Measurements from ENCODE around the gene MUL1. TPM values are rescaled to one million over a fixed set of nuclear protein-coding genes. Genes with fewer than 3 reads are reported as not detected.

The MUL1 gene
- total and polyA plus RNA-seq, 8 donors: 3.7 to 53.1 (median 12.9) TPM

- H3K27ac ChIP-seq: no peak overlapping the region
- WGBS, 5 donors: 60 to 70% (median 65%) methylated on average over 9 of the region's 9 CpGs
- TF ChIP-seq POLR2AphosphoS5 (IDR thresholded peaks at IDR 0.05) (no peak), EP300 (IDR thresholded peaks at IDR 0.05) (no peak), CTCF (IDR thresholded peaks at IDR 0.05) (no peak)
- no peaks in the 10 kb centered on the region for H3K36me3 ChIP-seq
- no peak for DNase-seq
- H3K9me3 ChIP-seq: no peaks in the 10 kb centered on the region
- H3K27me3 ChIP-seq: peaks cover 0 to 41% (median 0%) of the 10 kb centered on the region in 3 donors
- H3K4me1 ChIP-seq: no peaks in the 10 kb centered on the region
- H3K4me3 ChIP-seq: no peak overlapping the region
- intact Hi-C loops (cut with DNase I; ENCODE audit: low total_unique reads): no loop called here
Observed at GRCh38 chr1:20466273-20466672, 41.7 kb downstream of the MUL1 start.

GRCh38 chr1:20465187-20465586, 42.8 kb downstream of the MUL1 start:
- H3K4me1 ChIP-seq: no peaks in the 10 kb centered on the region
- intact Hi-C loops (cut with DNase I; ENCODE audit: low total_unique reads): no loop called here
- TF ChIP-seq CTCF (IDR thresholded peaks at IDR 0.05) (no peak), POLR2AphosphoS5 (IDR thresholded peaks at IDR 0.05) (no peak), EP300 (IDR thresholded peaks at IDR 0.05) (no peak), POLR2A (IDR thresholded peaks at IDR 0.05) (no peak)
- 59 to 73% (median 70%) methylated on average over 5 of the region's 5 CpGs for WGBS, 5 donors
- peaks cover 0 to 39% (median 0%) of the 10 kb centered on the region in 3 donors for H3K27me3 ChIP-seq
- H3K4me3 ChIP-seq: no peak overlapping the region
- DNase-seq: no peak
- H3K36me3 ChIP-seq: no peaks in the 10 kb centered on the region
- H3K9me3 ChIP-seq: no peaks in the 10 kb centered on the region
- no peak overlapping the region for H3K27ac ChIP-seq

- Histone ChIP-seq H3K4me3 (no peak overlapping the region), H3K36me3 (no peaks in the 10 kb centered on the region), H3K9me3 (no peaks in the 10 kb centered on the region), H3K27ac (no peak overlapping the region), H3K27me3 (peaks cover 0 to 45% (median 0%) of the 10 kb centered on the region in 3 donors), H3K4me1 (no peaks in the 10 kb centered on the region)
- no peak for DNase-seq
- intact Hi-C loops (cut with DNase I; ENCODE audit: low total_unique reads): no loop called here
- no peak for TF ChIP-seq POLR2AphosphoS5 (IDR thresholded peaks at IDR 0.05)
- no peak for TF ChIP-seq POLR2A (IDR thresholded peaks at IDR 0.05)
- no peak for TF ChIP-seq CTCF (IDR thresholded peaks at IDR 0.05)
- TF ChIP-seq EP300 (IDR thresholded peaks at IDR 0.05): no peak
- WGBS, 5 donors: 80 to 95% (median 86%) methylated on average over 1 of the region's 1 CpG
Observed at GRCh38 chr1:20463502-20463901, 44.4 kb downstream of the MUL1 start.

- no peaks in the 10 kb centered on the region for H3K4me1 ChIP-seq
- H3K27ac ChIP-seq: no peak overlapping the region
- no peaks in the 10 kb centered on the region for H3K9me3 ChIP-seq
- TF ChIP-seq CTCF (IDR thresholded peaks at IDR 0.05) (no peak), POLR2AphosphoS5 (IDR thresholded peaks at IDR 0.05) (no peak), POLR2A (IDR thresholded peaks at IDR 0.05) (no peak), EP300 (IDR thresholded peaks at IDR 0.05) (no peak)
- WGBS, 5 donors: 68 to 86% (median 83%) methylated on average over 3 of the region's 3 CpGs
- DNase-seq: no peak
- no peak overlapping the region for H3K4me3 ChIP-seq
- peaks cover 0 to 36% (median 0%) of the 10 kb centered on the region in 3 donors for H3K27me3 ChIP-seq
- no peaks in the 10 kb centered on the region for H3K36me3 ChIP-seq
- intact Hi-C loops (cut with DNase I; ENCODE audit: low total_unique reads): no loop called here
Observed at GRCh38 chr1:20462397-20462796, 45.6 kb downstream of the MUL1 start.
